HG02884 (cell line): ENCODE results near the gene SLC22A3.
"Not testable (repeated sequence)": the region's sequence is repeated elsewhere in the genome, so short reads cannot be mapped to it uniquely, and the experiment has no call there.

ENCODE experiments used
- ATAC-seq: cut with Tn5 transposase; IDR thresholded peaks from one replicate; pipeline ENCODE4 v1.9.1; 2021; ENCODE audit warnings: mild to moderate bottlenecking, moderate library complexity; ENCODE audit not compliant: unreplicated experiment

SLC22A3 gene

DNA sequence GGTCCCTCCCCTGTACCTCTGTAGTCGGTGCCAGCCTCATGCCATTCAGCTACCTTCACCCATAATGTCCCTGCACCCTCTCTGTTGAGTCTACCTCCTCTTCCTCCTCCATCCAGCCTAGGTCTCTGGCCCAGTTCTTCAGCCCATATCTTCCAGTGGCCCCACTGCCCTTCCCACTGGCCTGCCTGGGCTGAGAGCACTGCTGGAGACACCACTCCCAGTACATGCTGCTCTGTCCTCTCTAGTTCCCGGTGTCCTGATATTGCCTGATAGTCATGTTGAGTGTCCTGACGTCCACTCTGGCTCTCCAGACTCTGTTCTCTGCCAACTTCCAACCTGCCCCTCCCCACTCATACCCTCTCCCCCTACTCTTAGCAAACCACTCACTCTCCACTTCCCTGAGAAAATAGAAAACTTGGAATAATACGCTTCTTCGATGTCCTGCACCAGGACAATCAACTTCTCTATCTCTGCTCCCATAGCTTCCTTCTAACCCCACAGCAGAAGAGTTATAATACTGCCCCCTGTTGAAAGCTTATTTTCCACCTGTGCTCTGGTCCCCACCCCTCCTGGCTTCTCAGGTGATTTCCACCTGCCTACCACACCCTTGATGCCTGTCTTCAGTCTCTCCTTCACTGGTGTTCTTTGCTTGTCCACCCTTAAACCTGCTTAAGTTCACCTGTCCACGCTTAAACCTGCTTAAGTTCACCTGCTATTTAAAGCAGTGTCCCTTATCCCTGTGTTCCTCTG, 19.8 kb downstream of the SLC22A3 start:
- no peak for ATAC-seq

DNA sequence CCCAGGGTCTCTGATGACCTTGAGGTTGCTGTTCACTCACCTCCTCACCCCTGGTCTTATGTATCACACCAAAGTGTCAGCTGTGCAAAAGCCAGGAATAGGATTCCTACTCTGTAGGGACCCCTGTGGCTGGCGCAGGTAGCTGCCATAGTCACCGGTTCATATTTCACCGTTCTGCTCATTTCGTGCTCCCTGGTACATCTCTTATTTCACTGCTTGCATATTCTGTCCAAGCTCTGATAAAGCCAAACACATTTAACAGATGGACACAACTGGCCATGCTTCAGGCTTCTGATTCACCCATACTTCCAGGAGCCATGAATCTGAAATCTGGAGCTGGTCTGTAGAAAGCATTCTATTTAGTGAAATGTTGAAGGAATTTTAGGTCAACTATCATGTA, 20.5 kb downstream of the SLC22A3 start:
- no peak for ATAC-seq

DNA sequence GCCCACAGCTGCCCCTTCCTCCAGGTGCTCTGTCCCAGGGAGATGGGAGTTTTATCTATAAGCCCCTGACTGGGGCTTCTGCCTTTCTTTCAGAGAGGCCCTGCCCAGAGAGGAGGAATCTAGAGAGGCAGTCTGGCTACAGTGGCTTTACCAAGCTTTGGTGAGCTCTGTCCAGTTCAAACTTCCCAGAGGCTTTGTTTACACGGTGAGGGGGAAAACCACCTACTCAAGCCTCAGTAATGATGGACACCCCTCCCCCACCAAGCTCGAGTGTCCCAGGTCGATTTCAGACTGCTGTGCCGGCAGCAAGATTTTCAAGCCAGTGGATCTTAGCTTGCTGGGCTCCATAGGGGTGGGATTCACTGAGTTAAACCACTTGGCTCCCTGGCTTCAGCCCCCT, 25.4 kb downstream of the SLC22A3 start:
- not testable (repeated sequence) for ATAC-seq

DNA sequence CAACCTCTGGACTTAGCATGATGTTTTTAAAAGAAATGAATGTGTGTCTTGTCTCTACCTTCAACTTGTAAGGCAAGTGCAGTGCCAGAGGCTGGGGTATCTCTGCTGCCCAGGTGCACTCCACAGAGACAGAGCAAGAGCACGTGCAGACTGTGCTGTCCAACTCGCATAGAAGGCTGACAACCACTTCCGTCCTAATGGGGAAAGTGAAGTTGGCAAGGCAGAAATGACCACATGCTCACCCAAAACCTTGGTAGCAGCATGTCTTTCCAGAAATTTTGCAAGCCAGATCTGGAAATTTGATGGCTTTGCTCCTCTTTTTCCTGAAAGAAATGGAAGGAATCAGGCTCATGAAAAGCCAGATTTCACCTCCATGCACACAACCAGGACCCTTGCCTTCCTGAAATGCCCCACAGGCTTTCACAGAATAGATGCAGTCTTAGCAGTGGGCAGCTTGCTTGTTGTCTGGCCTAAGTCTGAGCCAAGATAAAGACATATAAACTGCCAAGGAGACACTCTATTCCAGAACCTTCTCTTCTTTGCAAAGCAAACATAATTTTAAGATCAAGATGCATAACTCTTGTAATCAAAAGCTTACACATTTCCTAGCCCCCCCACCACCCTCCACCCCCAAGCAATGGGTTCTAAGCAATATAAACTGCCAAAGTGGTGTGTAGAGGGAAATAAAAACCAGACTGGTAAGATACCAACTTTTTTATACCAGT, 26.8 kb downstream of the SLC22A3 start:
- ATAC-seq = no peak

DNA sequence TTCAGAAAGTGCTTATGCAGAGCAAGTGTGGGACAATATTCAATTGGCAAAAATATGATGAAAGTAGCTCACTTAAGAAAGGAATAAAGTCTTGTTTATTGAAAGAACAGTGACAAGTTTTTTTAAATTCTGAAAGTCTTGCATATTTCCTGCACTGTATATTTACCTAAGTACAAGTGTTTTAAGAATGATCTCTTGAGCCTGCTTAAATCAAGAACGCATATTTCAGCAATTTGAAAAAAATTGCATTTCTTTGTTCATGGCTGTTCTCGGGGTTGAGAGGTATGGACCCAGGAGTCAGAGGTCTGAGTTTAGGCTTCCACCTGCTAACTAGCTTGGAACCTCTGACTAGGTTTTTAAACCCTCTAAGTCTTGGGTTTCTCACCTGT, 27.4 kb downstream of the SLC22A3 start:
- no peak for ATAC-seq

DNA sequence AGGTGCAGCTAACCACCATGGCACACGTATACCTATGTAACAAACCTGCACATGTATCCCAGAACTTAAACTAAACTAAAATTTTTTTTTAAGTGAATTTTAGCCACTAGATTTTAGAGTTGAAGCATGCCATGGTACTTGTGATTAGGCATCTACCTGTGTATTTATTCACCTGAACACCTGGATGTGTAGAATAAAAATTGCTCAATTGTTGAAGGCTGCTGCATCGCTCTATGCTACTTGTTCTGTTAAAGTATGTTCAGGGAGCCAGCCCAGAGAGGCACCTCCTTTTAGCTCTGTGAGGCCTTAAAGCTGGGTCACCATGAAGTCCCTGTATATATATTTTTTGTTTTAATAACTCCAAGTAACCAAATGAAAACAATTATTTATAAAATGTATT, 28.3 kb downstream of the SLC22A3 start:
- ATAC-seq = no peak

DNA sequence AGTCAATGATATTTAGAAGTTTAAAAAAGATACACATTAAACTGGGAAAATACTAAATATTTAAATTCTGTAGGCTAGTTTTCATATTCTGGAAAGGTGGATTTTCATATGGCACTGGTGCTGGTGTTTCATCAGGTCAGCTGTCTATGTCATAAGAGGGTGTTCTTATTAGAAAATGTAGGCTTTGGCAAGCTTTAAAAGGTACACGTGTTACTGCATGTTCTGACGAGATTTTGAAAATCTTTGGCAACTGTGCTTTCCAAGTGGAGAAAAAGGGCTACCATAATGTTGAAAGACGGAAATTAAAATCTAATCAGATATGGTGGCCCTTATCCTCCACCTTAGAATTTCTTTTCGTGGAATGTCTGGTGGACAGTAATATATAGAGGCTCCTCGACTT, 30.0 kb downstream of the SLC22A3 start:
- no peak for ATAC-seq

DNA sequence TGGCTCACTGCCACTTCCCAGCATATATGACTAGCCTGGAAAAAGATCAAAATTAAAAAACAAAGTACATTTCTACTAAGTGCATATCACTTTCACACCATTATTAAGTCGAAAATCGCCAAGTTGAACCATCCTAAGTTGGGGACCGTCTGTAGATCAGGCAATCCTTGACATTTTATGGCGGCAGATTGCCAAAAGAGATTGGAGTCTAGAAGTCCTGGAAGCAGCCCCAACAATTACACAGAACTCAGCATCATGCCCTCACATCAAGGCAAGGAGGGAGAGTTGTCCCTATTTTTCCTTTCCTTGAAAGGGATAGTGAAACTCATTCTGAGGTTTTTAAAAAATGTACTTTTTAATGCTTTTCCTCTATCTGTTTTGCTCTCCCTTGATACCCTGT, 30.7 kb downstream of the SLC22A3 start:
- no peak for ATAC-seq

DNA sequence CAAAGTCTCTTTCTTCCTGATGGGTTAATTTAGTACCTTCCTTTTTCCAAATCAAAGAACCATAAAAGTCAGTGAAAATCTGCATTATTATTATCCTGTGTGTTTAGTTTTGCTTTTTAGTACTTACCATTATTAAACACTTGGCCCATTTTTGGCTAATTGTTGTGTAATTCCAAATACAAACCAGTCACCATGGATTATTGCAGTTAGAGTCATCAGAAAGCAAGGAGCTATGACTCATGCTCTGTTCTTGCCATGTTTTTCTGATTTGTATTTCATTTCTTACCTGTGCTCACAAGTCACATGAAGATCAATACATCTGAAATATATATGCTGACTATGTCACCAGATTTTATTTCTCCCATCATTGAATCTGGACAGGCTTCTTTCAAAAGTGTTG, 31.3 kb downstream of the SLC22A3 start:
- ATAC-seq = no peak

DNA sequence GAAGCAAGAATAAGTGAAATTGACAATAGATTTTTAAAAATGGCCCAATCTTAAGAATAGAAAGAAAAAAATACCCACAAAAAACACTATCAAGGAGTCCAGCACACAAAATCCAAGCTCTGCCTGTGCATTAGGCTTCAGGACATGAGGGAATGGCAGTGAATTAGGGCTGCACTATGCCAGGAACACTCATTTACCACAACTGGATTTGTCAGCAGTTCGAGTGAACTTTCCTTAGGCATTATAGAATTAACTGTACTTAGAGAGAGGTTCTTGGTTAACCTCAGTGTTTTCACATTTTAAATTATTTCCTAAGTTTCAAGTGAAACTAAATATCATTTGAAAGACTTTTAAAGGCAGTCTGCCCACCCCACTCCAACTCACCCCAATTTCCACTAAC, 34.8 kb downstream of the SLC22A3 start:
- no peak for ATAC-seq

DNA sequence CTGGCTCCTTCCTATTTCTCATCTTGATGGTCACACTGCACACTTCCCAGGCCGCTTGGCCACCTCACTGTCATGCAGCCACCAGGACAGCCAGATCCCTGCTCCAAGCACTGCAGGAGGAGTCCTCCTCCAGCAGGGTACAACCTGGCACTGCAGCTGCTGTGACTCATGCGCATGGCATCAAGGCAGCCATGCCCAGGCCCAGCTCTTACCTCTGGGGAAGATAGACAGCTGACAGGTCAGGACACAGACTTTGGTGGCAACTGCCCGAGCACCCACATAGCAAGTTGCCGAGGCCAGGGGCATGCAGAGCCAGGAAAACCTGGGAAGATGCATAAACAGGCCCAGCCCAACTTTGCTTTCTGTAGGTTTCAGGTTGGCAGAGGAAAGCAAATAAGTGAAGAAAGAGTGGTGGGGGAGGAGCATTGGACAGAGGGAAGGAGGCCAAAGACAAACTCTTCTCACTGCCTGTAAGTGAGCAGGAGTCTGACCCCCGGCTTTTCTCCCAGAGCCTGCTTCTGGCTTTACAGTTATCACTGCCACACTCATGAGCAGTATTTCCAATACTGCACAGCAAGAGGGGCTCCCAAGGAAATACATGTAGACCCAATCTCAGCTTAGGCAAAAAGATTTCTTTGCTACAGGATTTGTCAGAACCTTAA, 38.8 kb downstream of the SLC22A3 start:
- ATAC-seq = no peak

DNA sequence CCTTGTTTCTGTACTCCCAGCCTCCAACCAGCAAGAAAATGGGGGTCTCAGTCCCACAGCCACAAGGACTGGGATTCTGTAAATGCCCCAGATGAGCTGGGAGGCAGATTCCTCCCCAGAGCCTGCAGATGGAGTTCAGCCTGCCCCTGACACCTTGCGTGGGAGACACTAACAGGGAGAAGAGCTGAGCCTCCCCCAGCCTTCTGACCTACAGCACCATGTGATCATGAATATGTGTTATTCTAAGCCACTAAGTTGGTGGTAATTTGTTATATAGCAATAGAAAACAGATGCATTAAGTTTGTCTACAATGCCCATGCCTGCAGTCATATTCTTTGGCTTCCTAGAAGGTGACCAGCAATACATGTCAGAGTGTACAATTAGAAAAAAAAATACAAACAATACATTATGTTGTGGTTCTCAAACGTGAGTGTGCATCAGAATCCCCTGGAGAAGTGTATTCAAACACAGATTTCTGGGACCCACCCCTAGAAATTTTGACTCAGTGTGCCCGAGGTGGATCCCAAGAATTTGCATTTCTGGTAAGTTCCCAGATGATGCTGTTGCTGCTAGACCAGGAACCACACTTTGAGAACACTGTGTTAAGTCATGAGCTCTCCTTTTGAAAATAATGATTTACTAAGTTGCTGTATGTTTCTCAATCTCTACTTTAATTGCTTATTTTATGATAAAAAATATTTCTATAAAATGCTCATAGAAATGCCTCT, 39.9 kb downstream of the SLC22A3 start:
- ATAC-seq = no peak

DNA sequence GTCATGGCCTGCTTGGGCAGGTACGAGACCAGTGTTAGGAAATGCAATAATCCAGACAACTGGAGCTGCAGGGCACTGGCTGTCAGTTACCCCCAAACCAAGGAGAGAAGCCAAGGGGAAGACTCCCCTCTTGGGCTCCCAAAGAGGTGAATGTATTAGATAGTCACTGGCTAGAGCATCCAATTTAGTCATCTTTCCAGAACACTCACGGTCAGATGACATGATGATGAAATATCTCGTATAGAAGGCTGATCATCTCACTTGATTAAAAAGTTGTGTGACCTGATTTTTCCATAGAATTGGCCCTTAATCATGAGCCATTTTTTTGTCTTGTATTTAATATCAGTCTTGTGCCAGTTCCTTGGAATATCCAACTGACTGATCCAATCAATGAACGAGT, 40.7 kb downstream of the SLC22A3 start:
- no peak for ATAC-seq

DNA sequence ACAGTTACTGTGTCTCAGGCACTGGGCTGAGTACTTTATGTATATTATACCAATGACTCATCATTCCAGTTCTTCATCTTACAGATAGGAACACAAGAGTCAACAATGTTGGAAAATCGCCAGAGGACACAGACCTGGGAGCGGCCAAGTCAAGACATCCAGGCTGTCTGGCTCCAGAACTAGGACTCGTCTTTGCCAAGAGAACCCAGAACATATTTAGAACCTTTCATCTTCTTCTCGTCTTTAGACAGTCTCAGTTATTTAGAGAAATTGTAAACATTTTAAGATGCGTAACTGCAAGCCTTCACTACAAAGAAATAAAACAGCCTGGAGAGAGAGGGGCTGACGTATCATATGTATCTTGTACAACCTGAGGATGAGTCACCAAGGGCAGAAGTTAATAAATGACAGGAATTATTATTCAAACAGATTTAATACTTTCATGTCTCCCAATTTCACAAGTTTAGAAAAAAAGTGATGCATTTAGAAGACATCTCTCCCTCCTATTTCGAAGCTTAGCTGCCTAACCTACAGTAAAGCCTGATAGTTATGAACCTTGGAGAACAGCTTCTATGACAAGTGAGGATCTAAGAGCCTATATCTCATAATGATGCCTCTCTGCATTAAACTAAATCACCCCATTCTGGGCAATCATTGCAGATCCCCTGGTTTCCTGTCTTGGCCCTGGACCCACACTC, 43.4 kb downstream of the SLC22A3 start:
- ATAC-seq = no peak

DNA sequence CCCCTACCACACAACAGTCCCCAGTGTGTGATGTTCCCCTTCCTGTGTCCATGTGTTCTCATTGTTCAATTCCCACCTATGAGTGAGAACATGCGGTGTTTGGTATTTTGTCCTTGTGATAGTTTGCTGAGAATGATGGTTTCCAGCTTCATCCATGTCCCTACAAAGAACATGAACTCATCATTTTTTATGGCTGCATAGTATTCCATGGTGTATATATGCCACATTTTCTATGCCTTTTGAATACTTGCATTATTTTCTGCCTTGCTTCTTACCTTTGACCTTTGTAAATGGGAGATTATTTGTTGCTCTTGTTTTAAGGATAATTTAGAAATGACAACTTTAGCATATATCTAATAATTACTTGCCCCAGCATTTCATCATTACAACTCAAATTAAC, 45.3 kb downstream of the SLC22A3 start:
- ATAC-seq = not testable (repeated sequence)

DNA sequence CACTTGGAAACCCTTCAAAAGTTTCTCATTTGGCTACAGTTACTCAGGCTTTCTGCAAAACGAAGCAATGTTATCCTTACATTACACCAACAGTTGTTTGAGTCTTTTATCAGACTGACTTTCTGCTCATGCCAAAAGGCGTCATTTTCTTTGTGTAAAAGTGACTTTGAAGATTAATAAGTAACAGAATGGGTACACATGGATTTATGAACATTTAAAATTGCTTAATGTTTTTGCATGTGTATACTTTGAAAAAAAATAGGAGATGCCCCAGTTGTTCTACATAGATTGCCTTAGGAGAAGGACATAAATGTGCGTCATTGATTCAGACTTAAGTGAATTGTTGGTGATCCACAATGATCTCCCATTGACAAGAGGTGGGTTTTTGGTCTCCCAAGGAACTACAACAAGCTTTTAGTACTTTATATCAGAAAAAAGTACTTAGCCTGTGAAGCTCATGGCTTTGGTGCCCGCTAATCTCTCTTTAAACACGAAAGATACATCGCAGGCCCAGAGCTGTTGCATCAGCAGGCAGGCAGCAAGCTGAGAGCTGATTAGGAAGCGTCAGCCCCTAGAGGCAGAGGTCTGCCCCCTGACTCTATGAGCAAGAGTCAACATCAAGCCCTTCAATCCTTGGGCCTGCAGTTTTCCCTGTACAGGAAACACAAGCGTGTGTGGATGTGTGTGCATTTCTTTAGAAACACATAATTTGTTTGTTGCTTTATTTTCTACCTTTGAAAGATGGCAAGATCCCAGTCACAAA, 45.9 kb downstream of the SLC22A3 start:
- no peak for ATAC-seq

DNA sequence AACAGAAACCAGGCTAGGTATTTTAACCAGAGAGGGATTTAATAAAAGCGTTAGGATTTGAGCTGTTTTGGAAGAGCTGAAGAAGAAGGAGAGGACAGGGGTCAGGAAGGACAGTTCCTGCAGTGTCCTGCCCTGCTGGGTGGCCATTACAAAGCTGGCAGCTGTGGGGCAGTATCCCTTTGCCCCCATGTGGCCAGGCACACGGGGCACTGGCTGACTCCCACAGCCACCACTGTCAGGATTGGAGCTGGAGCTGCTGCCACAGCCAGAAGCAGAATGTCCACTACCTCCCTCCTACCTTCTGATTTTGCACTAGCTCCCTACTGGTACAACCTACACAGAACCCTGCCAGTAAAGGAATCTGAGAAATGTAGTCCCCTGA, 46.5 kb downstream of the SLC22A3 start:
- ATAC-seq = no peak

DNA sequence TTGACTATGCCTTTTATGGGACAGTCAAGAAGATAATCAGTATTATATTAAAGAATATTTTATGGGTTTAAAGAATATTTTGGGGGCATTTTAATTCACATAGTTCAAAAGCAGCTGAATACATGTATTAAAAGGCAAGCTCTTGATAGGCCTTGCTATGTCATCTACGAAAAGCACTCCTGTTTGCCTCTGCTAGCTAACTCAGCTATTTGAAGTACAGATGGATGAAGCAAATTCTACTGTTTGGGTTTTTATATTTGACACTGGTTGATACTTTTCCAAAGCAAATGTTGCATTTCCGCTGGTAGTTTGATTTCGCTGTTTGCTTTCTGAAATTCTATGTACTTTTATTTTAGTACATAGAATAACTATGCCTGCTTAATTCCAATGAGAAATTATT, 47.0 kb downstream of the SLC22A3 start:
- ATAC-seq = no peak

DNA sequence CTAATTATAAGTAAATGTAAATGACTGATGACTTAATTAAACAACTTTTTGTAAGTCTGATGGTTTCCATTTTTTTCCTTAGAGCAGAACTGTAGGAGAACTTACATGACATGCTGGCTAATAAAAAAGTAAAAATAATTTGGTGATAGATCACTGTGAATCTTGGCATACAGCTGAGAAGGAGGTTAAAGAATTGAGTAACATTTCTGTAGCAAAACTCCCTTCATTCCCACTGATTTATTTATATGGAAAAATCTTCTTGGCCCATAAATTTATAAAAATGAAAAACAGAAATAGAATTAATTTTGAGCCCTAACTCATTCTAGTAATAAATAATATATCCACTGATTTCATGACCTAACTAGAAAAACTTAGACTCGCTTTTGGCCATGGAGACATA, 48.1 kb downstream of the SLC22A3 start:
- ATAC-seq = no peak

DNA sequence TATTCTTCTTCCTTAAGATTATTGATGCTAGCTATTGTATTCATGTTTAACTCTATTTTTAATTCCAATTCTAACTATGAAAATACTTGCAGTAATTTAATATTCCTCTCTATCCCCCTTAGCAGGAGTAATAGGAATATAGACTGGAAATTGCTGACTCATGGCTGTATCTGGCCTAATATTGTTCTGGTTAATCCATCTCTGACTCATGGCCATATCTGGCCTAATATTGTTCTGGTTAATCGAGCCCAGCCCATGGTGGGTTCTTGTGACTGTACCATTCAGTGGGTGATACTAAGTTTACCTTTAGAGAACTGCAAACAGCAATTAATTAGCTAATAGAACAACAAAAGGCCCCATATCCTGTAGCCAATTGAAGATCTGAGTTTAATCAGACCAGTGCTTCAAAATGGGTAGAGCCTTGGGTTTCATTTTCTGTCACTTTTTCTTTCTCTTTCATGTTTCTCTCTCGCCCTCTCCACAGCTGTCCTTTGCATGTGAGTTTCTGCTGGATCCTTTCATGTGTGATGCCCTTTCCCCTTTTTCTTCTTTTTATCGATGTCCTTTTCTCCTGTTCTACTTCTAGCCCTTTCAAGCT, 50.6 kb downstream of the SLC22A3 start:
- peak; percentile 96 for ATAC-seq
